ENCODE data around the gene TPK1. TPM values are rescaled to one million over a fixed set of nuclear protein-coding genes. Genes with fewer than 3 reads are reported as not detected.
"Not testable (repeated sequence)": the region's sequence is repeated elsewhere in the genome, so short reads cannot be mapped to it uniquely, and the experiment has no call there.

The TPK1 gene
- total RNA-seq, 1 donor from 2014 or later, result 20.0 TPM

GRCh38 chr7:144575456-144575855, 260.4 kb downstream of the TPK1 start:
- H3K4me3 Mint-ChIP-seq, result no peak overlapping the region
- ATAC-seq (ENCODE audit: low read depth) (no peak), DNase-seq (no peak)
- no peak overlapping the region for H3K27ac Mint-ChIP-seq
- peaks cover 8% of the 10 kb centered on the region for H3K9me3 Mint-ChIP-seq
- CTCF ChIA-PET, result no interaction called here
- TF ChIP-seq CTCF (IDR thresholded peaks at IDR 0.05), result no peak
- POLR2A ChIA-PET, result no interaction called here
- peaks cover 13% of the 10 kb centered on the region for H3K36me3 Mint-ChIP-seq (ENCODE audit: low read depth)
- intact Hi-C loops (cut with micrococcal nuclease), result no loop called here
- no peaks in the 10 kb centered on the region for H3K27me3 Mint-ChIP-seq
- no peaks in the 10 kb centered on the region for H3K4me1 Mint-ChIP-seq

GRCh38 chr7:144574753-144575152, 261.1 kb downstream of the TPK1 start:
- H3K4me3 Mint-ChIP-seq; H3K9me3 Mint-ChIP-seq; CTCF ChIA-PET; H3K27ac Mint-ChIP-seq; H3K27me3 Mint-ChIP-seq; H3K4me1 Mint-ChIP-seq; POLR2A ChIA-PET; DNase-seq; intact Hi-C loops (cut with micrococcal nuclease); ATAC-seq (ENCODE audit: low read depth): not testable (repeated sequence)
- H3K36me3 Mint-ChIP-seq (ENCODE audit: low read depth), result peaks cover 14% of the 10 kb centered on the region

GRCh38 chr7:144568233-144568632, 267.6 kb downstream of the TPK1 start:
- TF ChIP-seq CTCF (IDR thresholded peaks at IDR 0.05), result no peak
- DNase-seq (no peak), ATAC-seq (ENCODE audit: low read depth) (no peak)
- Mint-ChIP-seq H3K9me3 (peaks cover 3% of the 10 kb centered on the region), H3K4me3 (no peak overlapping the region), H3K36me3 (ENCODE audit: low read depth) (peaks cover 19% of the 10 kb centered on the region), H3K27me3 (no peaks in the 10 kb centered on the region), H3K27ac (no peak overlapping the region), H3K4me1 (no peaks in the 10 kb centered on the region)
- ChIA-PET CTCF (no interaction called here), POLR2A (no interaction called here)
- intact Hi-C loops (cut with micrococcal nuclease), result no loop called here

- H3K36me3 Mint-ChIP-seq (ENCODE audit: low read depth), result peaks cover 19% of the 10 kb centered on the region
- no peaks in the 10 kb centered on the region for H3K27me3 Mint-ChIP-seq
- H3K27ac Mint-ChIP-seq, result no peak overlapping the region
- ATAC-seq (ENCODE audit: low read depth), result no peak
- ChIA-PET CTCF (no interaction called here), POLR2A (no interaction called here)
- DNase-seq, result no peak
- no peaks in the 10 kb centered on the region for H3K4me1 Mint-ChIP-seq
- intact Hi-C loops (cut with micrococcal nuclease), result no loop called here
- peaks cover 3% of the 10 kb centered on the region for H3K9me3 Mint-ChIP-seq
- TF ChIP-seq CTCF (IDR thresholded peaks at IDR 0.05), result no peak
- H3K4me3 Mint-ChIP-seq, result no peak overlapping the region
Measured at GRCh38 chr7:144565586-144565985, 270.3 kb downstream of the TPK1 start.

- ChIA-PET CTCF (no interaction called here), POLR2A (interaction anchor here (0.6 kb wide), 1 partner anchor 38 kb away, joined by 6 read pairs; no protein-coding TSS in a partner anchor)
- intact Hi-C loops (cut with micrococcal nuclease), result no loop called here
- Mint-ChIP-seq H3K4me1 (no peaks in the 10 kb centered on the region), H3K9me3 (no peaks in the 10 kb centered on the region), H3K4me3 (no peak overlapping the region), H3K27ac (no peak overlapping the region), H3K27me3 (no peaks in the 10 kb centered on the region), H3K36me3 (ENCODE audit: low read depth) (peaks cover 27% of the 10 kb centered on the region)
- ATAC-seq (ENCODE audit: low read depth), result no peak
- TF ChIP-seq CTCF (IDR thresholded peaks at IDR 0.05), result no peak
- no peak for DNase-seq
Measured at GRCh38 chr7:144549861-144550260, 286.0 kb downstream of the TPK1 start.

GRCh38 chr7:144548556-144548955, 287.3 kb downstream of the TPK1 start:
- CTCF ChIA-PET, result interaction anchor here (0.6 kb wide), 1 partner anchor 238 kb away, joined by 3 read pairs; no protein-coding TSS in a partner anchor

More at GRCh38 chr7:144548556-144548955, 287.3 kb downstream of the TPK1 start:
- Mint-ChIP-seq H3K4me3 (no peak overlapping the region), H3K9me3 (no peaks in the 10 kb centered on the region), H3K36me3 (ENCODE audit: low read depth) (peaks cover 33% of the 10 kb centered on the region), H3K27me3 (no peaks in the 10 kb centered on the region), H3K27ac (no peak overlapping the region), H3K4me1 (no peaks in the 10 kb centered on the region)
- DNase-seq (no peak), ATAC-seq (ENCODE audit: low read depth) (no peak)
- POLR2A ChIA-PET, result no interaction called here
- intact Hi-C loops (cut with micrococcal nuclease), result no loop called here
- no peak for TF ChIP-seq CTCF (IDR thresholded peaks at IDR 0.05)
